Neural crest cell (in vitro differentiated cells): ENCODE results near the gene KRIT1. TPM values are rescaled to one million over a fixed set of nuclear protein-coding genes. Genes with fewer than 3 reads are reported as not detected.

ENCODE experiments used
- DNase-seq: peaks from one replicate; pipeline ENCODE4 v3.0.0; 2021; ENCODE audit warnings: low read depth, mixed read lengths, low spot score
- H3K27ac Mint-ChIP-seq: one replicate; pipeline ENCODE4 v1.8.0; 2021; ENCODE audit warnings: mild to moderate bottlenecking, mixed read lengths; ENCODE audit not compliant: unreplicated experiment
- H3K27me3 Mint-ChIP-seq: 2 replicates; pipeline ENCODE4 v1.8.0; 2021; ENCODE audit warnings: low read depth, mild to moderate bottlenecking, mixed read lengths
- H3K36me3 Mint-ChIP-seq: 2 replicates; pipeline ENCODE4 v1.8.0; 2021; ENCODE audit warnings: low read depth, mild to moderate bottlenecking, mixed read lengths
- H3K4me1 Mint-ChIP-seq: 2 replicates; pipeline ENCODE4 v1.8.0; 2021; ENCODE audit warnings: mixed read lengths
- H3K4me3 Mint-ChIP-seq: one replicate; pipeline ENCODE4 v1.8.0; 2021; ENCODE audit warnings: mild to moderate bottlenecking, mixed read lengths
- H3K9me3 Mint-ChIP-seq: 2 replicates; pipeline ENCODE4 v1.8.0; 2021; ENCODE audit warnings: mixed read lengths
- microRNA-seq: library from miRNA; unstranded; fragments of <30 nt; microRNA quantifications from one replicate; pipeline ENCODE4, GENCODE V29; 2020
- total RNA-seq: library from RNA; stranded (reverse); gene quantifications from 2 replicates; pipeline ENCODE4 v1.2.1, GENCODE V29; 2021
- TF ChIP-seq, protein P1 (sequence below): fragments of 200-600 bp; sonication (generic); conservative IDR thresholded peaks from 2 replicates; pipeline ENCODE4 v1.5.0; 2021; ENCODE audit warnings: antibody characterized with exemption, mild to moderate bottlenecking

KRIT1 gene
- total RNA-seq, 1 donor from 2014 or later: 49.4 TPM

DNA sequence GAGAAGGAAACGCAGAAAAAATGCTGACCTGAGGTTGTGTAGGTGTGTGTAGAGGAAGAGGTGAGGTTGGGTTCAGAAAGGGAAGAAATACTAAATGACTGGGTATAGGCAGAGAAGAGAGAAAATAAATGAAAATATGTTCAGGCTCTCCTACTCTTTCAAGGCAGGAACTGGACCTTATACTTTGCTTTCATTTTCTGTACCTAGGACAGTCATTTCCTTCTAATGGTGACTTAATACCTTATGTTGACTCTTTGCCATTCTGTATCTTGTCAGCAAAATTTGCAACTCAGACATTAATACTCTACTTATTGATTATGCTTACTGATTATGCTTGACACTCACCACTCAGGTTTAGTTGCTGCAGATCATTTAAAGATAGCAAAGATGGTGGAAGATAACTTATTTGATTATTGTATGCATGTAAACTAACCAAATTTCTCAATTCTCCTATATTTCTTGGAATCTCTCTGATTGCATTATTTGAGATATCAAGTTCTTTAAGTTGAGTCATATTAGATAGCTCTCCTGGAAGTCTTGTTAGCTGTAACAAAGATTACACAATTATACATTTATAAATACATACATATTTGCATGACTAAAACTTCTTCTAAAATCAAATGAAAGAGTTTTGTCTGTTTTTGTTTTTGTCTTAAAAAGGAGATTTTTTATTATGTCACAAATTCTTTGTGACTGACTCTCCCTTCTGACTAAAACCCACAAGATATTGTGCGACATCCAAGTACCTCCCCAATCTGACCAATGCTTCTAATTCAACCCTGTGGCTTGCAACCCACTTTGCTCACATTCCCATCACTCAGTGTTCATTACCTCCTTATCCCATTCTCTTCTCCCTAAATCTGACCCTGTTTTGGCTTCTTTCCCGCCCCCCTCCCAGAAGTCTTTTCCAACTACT, 86.8 kb downstream of the KRIT1 start:
- no peaks in the 10 kb centered on the region for H3K9me3 Mint-ChIP-seq
- peaks cover 4% of the 10 kb centered on the region for H3K27me3 Mint-ChIP-seq
- TF ChIP-seq, protein P1, sequence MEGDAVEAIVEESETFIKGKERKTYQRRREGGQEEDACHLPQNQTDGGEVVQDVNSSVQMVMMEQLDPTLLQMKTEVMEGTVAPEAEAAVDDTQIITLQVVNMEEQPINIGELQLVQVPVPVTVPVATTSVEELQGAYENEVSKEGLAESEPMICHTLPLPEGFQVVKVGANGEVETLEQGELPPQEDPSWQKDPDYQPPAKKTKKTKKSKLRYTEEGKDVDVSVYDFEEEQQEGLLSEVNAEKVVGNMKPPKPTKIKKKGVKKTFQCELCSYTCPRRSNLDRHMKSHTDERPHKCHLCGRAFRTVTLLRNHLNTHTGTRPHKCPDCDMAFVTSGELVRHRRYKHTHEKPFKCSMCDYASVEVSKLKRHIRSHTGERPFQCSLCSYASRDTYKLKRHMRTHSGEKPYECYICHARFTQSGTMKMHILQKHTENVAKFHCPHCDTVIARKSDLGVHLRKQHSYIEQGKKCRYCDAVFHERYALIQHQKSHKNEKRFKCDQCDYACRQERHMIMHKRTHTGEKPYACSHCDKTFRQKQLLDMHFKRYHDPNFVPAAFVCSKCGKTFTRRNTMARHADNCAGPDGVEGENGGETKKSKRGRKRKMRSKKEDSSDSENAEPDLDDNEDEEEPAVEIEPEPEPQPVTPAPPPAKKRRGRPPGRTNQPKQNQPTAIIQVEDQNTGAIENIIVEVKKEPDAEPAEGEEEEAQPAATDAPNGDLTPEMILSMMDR: no peak
- H3K36me3 Mint-ChIP-seq: no peaks in the 10 kb centered on the region
- DNase-seq: no peak
- H3K4me3 Mint-ChIP-seq: no peak overlapping the region
- no peaks in the 10 kb centered on the region for H3K4me1 Mint-ChIP-seq
- no peak overlapping the region for H3K27ac Mint-ChIP-seq

DNA sequence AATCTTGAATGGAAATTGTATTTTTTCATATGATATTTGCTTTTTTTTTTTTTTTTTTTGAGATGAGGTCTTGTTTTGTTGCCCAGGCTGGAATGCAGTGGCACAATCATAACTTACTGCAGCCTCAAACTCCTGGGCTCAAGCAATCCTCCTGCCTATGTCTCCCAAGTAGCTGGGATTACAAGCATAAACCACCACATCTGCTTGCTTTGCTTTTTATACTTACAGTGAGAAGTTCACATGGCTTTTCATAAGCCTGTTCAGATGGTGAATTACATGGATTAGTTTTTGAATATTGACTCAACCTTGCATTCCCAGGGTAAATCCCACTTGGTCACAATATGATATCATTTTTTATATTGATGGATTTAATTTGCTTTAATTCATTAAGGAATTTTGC, 88.7 kb downstream of the KRIT1 start:
- Mint-ChIP-seq H3K4me1 (no peaks in the 10 kb centered on the region), H3K4me3 (no peak overlapping the region), H3K27me3 (peaks cover 4% of the 10 kb centered on the region), H3K36me3 (no peaks in the 10 kb centered on the region), H3K9me3 (no peaks in the 10 kb centered on the region), H3K27ac (no peak overlapping the region)
- DNase-seq: no peak
- TF ChIP-seq, protein P1: no peak

- H3K4me1 Mint-ChIP-seq: no peaks in the 10 kb centered on the region
- no peaks in the 10 kb centered on the region for H3K27me3 Mint-ChIP-seq
- no peak overlapping the region for H3K4me3 Mint-ChIP-seq
- no peak for DNase-seq
- H3K36me3 Mint-ChIP-seq: no peaks in the 10 kb centered on the region
- H3K27ac Mint-ChIP-seq: no peak overlapping the region
- H3K9me3 Mint-ChIP-seq: no peaks in the 10 kb centered on the region
- TF ChIP-seq, protein P1: no peak
Observed at GRCh38 chr7:92155108-92155739, 90.5 kb downstream of the KRIT1 start.

DNA sequence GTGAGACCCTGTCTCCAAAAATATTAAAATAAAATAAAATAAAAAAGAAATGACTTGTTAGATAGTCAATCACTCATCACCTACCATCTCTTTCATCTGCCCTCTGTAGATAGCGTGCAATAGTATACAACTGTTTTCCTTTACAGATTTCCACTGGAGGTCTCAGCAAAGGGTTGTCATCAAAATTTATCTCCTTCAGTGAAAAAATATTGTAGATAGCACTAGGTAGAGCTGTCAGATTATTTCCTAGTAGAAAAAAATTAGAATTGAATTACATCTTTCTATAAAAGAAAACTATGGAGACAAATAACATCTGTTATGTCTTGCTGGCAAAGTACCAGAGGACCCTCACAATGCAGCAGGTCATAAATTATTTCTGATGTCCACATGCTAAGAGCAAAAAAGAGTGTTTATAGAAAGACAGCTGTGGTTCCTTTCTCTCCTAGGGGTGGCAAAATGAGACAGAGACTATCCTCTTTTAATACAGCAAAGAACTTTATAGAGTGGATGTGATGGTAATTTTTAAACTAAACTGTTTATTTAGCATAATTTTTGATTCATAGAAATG, 95.2 kb downstream of the KRIT1 start:
- Mint-ChIP-seq H3K9me3 (no peaks in the 10 kb centered on the region), H3K36me3 (no peaks in the 10 kb centered on the region), H3K27ac (no peak overlapping the region), H3K4me1 (no peaks in the 10 kb centered on the region), H3K27me3 (no peaks in the 10 kb centered on the region), H3K4me3 (no peak overlapping the region)
- no peak for DNase-seq
- TF ChIP-seq, protein P1: no peak

DNA sequence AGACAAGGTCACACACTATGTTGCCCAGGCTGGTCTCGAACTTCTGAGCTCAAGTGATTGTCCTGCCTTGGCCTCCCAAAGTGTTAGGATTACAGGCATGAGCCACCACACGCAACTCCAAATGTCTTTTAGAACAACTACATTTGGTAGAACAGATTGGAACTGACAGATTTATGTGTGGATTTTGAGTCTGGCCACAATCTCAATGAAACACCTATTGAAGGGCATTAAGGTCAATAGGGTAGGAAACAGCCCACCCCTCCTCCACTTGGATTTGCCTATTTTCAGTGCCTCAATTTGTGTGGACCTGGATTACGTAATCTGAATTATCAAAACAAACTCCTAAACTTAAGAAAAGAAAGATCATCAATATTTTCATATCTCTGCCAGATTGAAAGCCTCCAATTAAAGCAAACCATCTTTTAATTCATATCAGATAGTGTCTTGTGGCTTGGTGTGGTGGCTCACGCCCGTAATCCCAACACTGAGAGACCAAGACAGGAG, 95.9 kb downstream of the KRIT1 start:
- Mint-ChIP-seq H3K9me3 (no peaks in the 10 kb centered on the region), H3K27ac (no peak overlapping the region), H3K4me3 (no peak overlapping the region), H3K4me1 (no peaks in the 10 kb centered on the region), H3K27me3 (no peaks in the 10 kb centered on the region), H3K36me3 (no peaks in the 10 kb centered on the region)
- DNase-seq: no peak
- TF ChIP-seq, protein P1: no peak

Small RNA genes lying within 50 kb of the gene (microRNA-seq; reads per million reads assigned to microRNA genes)
- not detected for gene MIR1285-1

Other genes starting within 250 kb of the KRIT1 start
- gene CYP51A1, start 111.4 kb downstream of the KRIT1 start, total RNA-seq: 193 and 196 TPM in 2 replicates
- 0.57 and 0.58 TPM in 2 replicates for gene LRRD1, start 66.8 kb downstream of the KRIT1 start, total RNA-seq
- 36.9 and 41.9 TPM in 2 replicates for gene ANKIB1, start 60 bp upstream of the KRIT1 start, total RNA-seq
- gene GATAD1, start 201.6 kb upstream of the KRIT1 start, total RNA-seq: 38.7 and 42.3 TPM in 2 replicates
- not detected in 2 replicates for gene ERVW-1, start 232.0 kb upstream of the KRIT1 start, total RNA-seq